ENCODE data around the gene FOLR3. TPM values are rescaled to one million over a fixed set of nuclear protein-coding genes. Genes with fewer than 3 reads are reported as not detected.

The FOLR3 gene
- total RNA-seq, 2 experiments from 2014 or later = not detected

- Histone ChIP-seq H3K27ac (ENCODE audit: low read depth, low read length, poor library complexity, severe bottlenecking) (no peak overlapping the region), H3K4me1 (ENCODE audit: insufficient read depth, low read length, poor library complexity, severe bottlenecking) (no peaks in the 10 kb centered on the region), H4K20me1 (ENCODE audit: insufficient read depth, low read length) (no peaks in the 10 kb centered on the region), H3K4me2 (ENCODE audit: low read length) (no peak overlapping the region), H3K9me3 (ENCODE audit: low read length) (no peaks in the 10 kb centered on the region), H3K4me3 (ENCODE audit: low read depth, low read length, poor library complexity, severe bottlenecking) (no peak overlapping the region), H2AFZ (ENCODE audit: low read length) (no peak overlapping the region), H3K9me2 (ENCODE audit: insufficient read depth, low read length) (no peaks in the 10 kb centered on the region), H3K79me2 (ENCODE audit: insufficient read depth, low read depth, low read length) (no peaks in the 10 kb centered on the region), H3K36me3 (ENCODE audit: insufficient read depth, low read length) (no peaks in the 10 kb centered on the region)
- intact Hi-C loops (cut with micrococcal nuclease; ENCODE audit: unreplicated experiment) = no loop called here
- ChIA-PET POLR2A (interaction anchor here (2.8 kb wide), 1 partner anchor 13 kb away, joined by 10 read pairs; no protein-coding TSS in a partner anchor), CTCF (ENCODE audit: unreplicated experiment) (no interaction called here)
- TF ChIP-seq EZH2phosphoT487 (IDR thresholded peaks at IDR 0.05; ENCODE audit: borderline replicate concordance, low read depth, low read length) = no peak
- TF ChIP-seq, protein P1, sequence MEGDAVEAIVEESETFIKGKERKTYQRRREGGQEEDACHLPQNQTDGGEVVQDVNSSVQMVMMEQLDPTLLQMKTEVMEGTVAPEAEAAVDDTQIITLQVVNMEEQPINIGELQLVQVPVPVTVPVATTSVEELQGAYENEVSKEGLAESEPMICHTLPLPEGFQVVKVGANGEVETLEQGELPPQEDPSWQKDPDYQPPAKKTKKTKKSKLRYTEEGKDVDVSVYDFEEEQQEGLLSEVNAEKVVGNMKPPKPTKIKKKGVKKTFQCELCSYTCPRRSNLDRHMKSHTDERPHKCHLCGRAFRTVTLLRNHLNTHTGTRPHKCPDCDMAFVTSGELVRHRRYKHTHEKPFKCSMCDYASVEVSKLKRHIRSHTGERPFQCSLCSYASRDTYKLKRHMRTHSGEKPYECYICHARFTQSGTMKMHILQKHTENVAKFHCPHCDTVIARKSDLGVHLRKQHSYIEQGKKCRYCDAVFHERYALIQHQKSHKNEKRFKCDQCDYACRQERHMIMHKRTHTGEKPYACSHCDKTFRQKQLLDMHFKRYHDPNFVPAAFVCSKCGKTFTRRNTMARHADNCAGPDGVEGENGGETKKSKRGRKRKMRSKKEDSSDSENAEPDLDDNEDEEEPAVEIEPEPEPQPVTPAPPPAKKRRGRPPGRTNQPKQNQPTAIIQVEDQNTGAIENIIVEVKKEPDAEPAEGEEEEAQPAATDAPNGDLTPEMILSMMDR (conservative IDR thresholded peaks at IDR 0.05; ENCODE audit: low read length) = no peak
- BruUV-seq (replicated peaks) = no TSS peak
- DNase-seq (ENCODE audit: low spot score) = no peak
Measured at GRCh38 chr11:72154816-72155215, 19.3 kb downstream of the FOLR3 start.

DNA sequence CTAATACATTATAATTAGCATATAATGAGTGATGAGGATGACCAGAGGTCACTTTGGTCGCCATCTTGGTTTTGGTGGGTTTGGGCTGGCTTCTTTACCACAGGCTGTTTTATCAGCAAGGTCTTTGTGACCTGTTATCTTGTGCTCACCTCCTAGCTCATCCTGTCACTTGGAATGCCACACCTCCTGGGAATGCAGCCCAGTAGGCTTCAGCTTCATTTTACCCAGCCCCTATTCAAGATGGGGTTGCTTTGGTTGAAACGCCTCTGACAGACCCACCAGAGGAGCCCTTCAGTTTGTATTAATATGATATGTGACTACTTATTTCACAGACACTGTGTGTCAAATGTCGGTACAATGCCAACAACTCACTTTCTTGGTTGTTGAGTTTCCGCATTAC is 20.2 kb downstream of the FOLR3 start:
- CTCF ChIA-PET (ENCODE audit: unreplicated experiment) = no interaction called here

DNA sequence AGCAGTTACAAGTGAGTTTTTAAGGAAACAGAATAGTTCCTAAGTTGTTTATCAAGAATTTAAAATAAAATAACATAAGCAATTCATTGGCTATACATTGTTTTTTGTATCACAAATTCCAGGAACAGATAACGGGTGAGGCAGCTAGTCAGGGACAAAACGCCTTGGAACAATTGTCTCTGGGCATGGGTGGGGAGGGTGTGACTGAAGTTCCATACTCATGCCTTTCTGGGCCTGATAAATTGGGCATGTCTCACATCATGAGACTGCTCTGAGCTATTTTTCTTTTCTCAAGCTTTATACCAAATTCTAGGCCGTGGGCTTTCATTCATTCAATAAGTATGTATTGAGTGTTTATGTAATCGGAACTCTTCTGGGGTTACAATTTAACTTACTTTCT is 21.6 kb downstream of the FOLR3 start:
- H3K4me1 ChIP-seq (ENCODE audit: insufficient read depth, low read length, poor library complexity, severe bottlenecking) = no peaks in the 10 kb centered on the region
- no peaks in the 10 kb centered on the region for H4K20me1 ChIP-seq (ENCODE audit: insufficient read depth, low read length)
- H3K4me2 ChIP-seq (ENCODE audit: low read length) = no peak overlapping the region
- no peak overlapping the region for H2AFZ ChIP-seq (ENCODE audit: low read length)
- H3K27ac ChIP-seq (ENCODE audit: low read depth, low read length, poor library complexity, severe bottlenecking) = no peak overlapping the region
- H3K9me2 ChIP-seq (ENCODE audit: insufficient read depth, low read length) = no peaks in the 10 kb centered on the region
- H3K79me2 ChIP-seq (ENCODE audit: insufficient read depth, low read depth, low read length) = no peaks in the 10 kb centered on the region
- intact Hi-C loops (cut with micrococcal nuclease; ENCODE audit: unreplicated experiment) = no loop called here
- TF ChIP-seq, protein P1 (conservative IDR thresholded peaks at IDR 0.05; ENCODE audit: low read length) = no peak
- TF ChIP-seq EZH2phosphoT487 (IDR thresholded peaks at IDR 0.05; ENCODE audit: borderline replicate concordance, low read depth, low read length) = no peak
- BruUV-seq (replicated peaks) = no TSS peak
- no peak overlapping the region for H3K4me3 ChIP-seq (ENCODE audit: low read depth, low read length, poor library complexity, severe bottlenecking)
- DNase-seq (ENCODE audit: low spot score) = no peak
- H3K36me3 ChIP-seq (ENCODE audit: insufficient read depth, low read length) = no peaks in the 10 kb centered on the region
- ChIA-PET CTCF (ENCODE audit: unreplicated experiment) (no interaction called here), POLR2A (no interaction called here)
- H3K9me3 ChIP-seq (ENCODE audit: low read length) = no peaks in the 10 kb centered on the region

More for the DNA sequence above, 20.2 kb downstream of the FOLR3 start:
- H3K27ac ChIP-seq (ENCODE audit: low read depth, low read length, poor library complexity, severe bottlenecking) = no peak overlapping the region
- no peak overlapping the region for H3K4me3 ChIP-seq (ENCODE audit: low read depth, low read length, poor library complexity, severe bottlenecking)
- H3K9me2 ChIP-seq (ENCODE audit: insufficient read depth, low read length) = no peaks in the 10 kb centered on the region
- no peaks in the 10 kb centered on the region for H3K36me3 ChIP-seq (ENCODE audit: insufficient read depth, low read length)
- intact Hi-C loops (cut with micrococcal nuclease; ENCODE audit: unreplicated experiment) = no loop called here
- no peak for TF ChIP-seq EZH2phosphoT487 (IDR thresholded peaks at IDR 0.05; ENCODE audit: borderline replicate concordance, low read depth, low read length)
- TF ChIP-seq, protein P1 (conservative IDR thresholded peaks at IDR 0.05; ENCODE audit: low read length) = no peak
- H3K4me1 ChIP-seq (ENCODE audit: insufficient read depth, low read length, poor library complexity, severe bottlenecking) = no peaks in the 10 kb centered on the region
- no TSS peak for BruUV-seq (replicated peaks)
- no peaks in the 10 kb centered on the region for H3K79me2 ChIP-seq (ENCODE audit: insufficient read depth, low read depth, low read length)
- no peaks in the 10 kb centered on the region for H4K20me1 ChIP-seq (ENCODE audit: insufficient read depth, low read length)
- H3K4me2 ChIP-seq (ENCODE audit: low read length) = no peak overlapping the region
- H2AFZ ChIP-seq (ENCODE audit: low read length) = no peak overlapping the region
- POLR2A ChIA-PET = interaction anchor here (0.7 to 2.8 kb wide), 2 partner anchors 12 to 152 kb away, joined by 3 to 10 read pairs; no protein-coding TSS in a partner anchor
- DNase-seq (ENCODE audit: low spot score) = no peak
- no peaks in the 10 kb centered on the region for H3K9me3 ChIP-seq (ENCODE audit: low read length)
